Naive thymus-derived CD8-positive, alpha-beta T cell (primary cell): Measurements from ENCODE around the gene LHPP. TPM values are rescaled to one million over a fixed set of nuclear protein-coding genes. Genes with fewer than 3 reads are reported as not detected.

Experiments
- ATAC-seq, 2 donors: fragments of 150-1000 bp; cut with Tn5 transposase in 1 of 2; sonication (Bioruptor Pico), chemical (Tn5 transposase) in 1 of 2; 1 replicate in 1 of 2; 2 replicates in 1 of 2; pipeline ENCODE4 v1.10.0; 2021; ENCODE audit warnings: mild to moderate bottlenecking in 2 of 2, moderate library complexity in 2 of 2
- POLR2A ChIA-PET: fragments of 350-600 bp; sonication (Branson Sonifier 250); formaldehyde crosslinking; loops from one replicate; lab custom pipeline; 2021; ENCODE audit warnings: antibody characterized with exemption; lab: Charles Lee
- DNase-seq, 10 donors: peaks; one replicate each; pipeline versions ENCODE4 v3.0.0 to v3.0.0-alpha.2; 2020 to 2022
- H3K27ac Mint-ChIP-seq, 10 donors: one replicate each; pipeline ENCODE4 v1.8.0; 2020 to 2022; ENCODE audit warnings: mild to moderate bottlenecking in 10 of 10, mixed read lengths in 10 of 10, moderate library complexity in 4 of 10, inconsistent platforms in 1 of 10
- H3K27me3 Mint-ChIP-seq, 5 donors: one replicate each; pipeline ENCODE4 v1.8.0; 2021 to 2022; ENCODE audit warnings: mixed read lengths in 5 of 5
- H3K36me3 Mint-ChIP-seq, 3 donors: one replicate each; pipeline ENCODE4 v1.8.0; 2020 to 2022; ENCODE audit warnings: mixed read lengths in 3 of 3, mild to moderate bottlenecking in 2 of 3, inconsistent platforms in 1 of 3
- H3K4me1 Mint-ChIP-seq, 4 donors: one replicate each; pipeline ENCODE4 v1.8.0; 2021 to 2022; ENCODE audit warnings: mixed read lengths in 4 of 4
- H3K4me3 Mint-ChIP-seq, 10 donors: one replicate each; pipeline ENCODE4 v1.8.0; 2020 to 2022; ENCODE audit warnings: mild to moderate bottlenecking in 10 of 10, mixed read lengths in 10 of 10, moderate library complexity in 6 of 10, inconsistent platforms in 1 of 10
- H3K9me3 Mint-ChIP-seq, 9 donors: one replicate each; pipeline ENCODE4 v1.8.0; 2020 to 2022; ENCODE audit warnings: mixed read lengths in 9 of 9, mild to moderate bottlenecking in 3 of 9, inconsistent platforms in 1 of 9, moderate library complexity in 1 of 9
- polyA plus RNA-seq, 3 donors: library from polyadenylated mRNA; unstranded; fragments of 300-500 nt; fragmentation: Illumina TruSeq; gene quantifications; one replicate each; pipeline ENCODE4 v1.2.3, GENCODE V29; 2021
- total RNA-seq, 8 experiments: library from RNA in 2 of 8; stranded (reverse) in 2 of 8; gene quantifications; one replicate each; pipeline ENCODE4 v1.2.3 and lab custom pipeline; 2021 to 2026

Gene LHPP
- total and polyA plus RNA-seq, 5 experiments from 2014 or later = 18.1 to 27.4 (median 23.3) TPM

DNA sequence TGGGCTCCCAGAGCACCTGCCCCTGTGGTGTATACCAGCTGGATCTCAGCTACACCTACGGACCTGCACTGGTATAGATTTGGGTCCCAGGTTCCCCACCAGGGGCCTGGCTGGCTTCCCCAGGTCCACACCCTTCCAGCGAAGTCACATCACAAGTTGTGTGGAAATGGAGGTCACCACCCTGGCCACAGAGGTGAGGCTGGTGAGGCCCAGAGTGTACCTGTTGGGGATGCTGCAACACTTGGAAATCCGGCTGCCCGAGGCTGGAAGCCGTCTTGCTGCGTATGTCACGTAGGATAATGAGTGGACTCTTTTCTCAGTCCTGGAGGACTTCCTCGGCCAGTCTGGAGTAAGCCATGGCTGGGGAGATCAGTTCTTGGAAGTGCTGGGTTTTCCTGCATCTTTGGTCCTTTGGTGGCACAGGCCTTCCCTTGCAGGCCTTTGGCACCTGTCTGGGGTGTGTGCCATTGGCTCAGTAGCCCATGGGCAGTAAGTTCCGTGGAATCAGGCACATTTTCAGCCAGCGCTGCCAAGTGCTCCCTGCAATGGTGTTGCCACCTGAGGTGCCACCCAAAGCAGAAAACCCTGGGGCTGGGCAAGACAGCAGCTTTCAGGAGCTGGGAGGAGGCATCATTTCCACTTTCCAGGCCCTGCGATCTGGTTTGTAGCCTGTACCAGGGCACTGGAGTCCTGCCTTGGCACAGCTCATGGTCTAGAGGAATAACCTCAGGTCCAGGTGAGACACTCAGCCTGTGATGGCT lies 97.9 kb downstream of the LHPP start:
- Mint-ChIP-seq H3K27ac (no peak overlapping the region), H3K4me1 (peaks cover 0 to 8% (median 0%) of the 10 kb centered on the region in 4 donors), H3K9me3 (peaks cover 0 to 8% (median 0%) of the 10 kb centered on the region in 9 donors), H3K36me3 (peaks cover 0 to 13% (median 4%) of the 10 kb centered on the region in 3 donors), H3K4me3 (no peak overlapping the region), H3K27me3 (no peaks in the 10 kb centered on the region)
- no peak for ATAC-seq
- peak in 1 of 10 donors; percentile 49 for DNase-seq
- POLR2A ChIA-PET = no interaction called here

DNA sequence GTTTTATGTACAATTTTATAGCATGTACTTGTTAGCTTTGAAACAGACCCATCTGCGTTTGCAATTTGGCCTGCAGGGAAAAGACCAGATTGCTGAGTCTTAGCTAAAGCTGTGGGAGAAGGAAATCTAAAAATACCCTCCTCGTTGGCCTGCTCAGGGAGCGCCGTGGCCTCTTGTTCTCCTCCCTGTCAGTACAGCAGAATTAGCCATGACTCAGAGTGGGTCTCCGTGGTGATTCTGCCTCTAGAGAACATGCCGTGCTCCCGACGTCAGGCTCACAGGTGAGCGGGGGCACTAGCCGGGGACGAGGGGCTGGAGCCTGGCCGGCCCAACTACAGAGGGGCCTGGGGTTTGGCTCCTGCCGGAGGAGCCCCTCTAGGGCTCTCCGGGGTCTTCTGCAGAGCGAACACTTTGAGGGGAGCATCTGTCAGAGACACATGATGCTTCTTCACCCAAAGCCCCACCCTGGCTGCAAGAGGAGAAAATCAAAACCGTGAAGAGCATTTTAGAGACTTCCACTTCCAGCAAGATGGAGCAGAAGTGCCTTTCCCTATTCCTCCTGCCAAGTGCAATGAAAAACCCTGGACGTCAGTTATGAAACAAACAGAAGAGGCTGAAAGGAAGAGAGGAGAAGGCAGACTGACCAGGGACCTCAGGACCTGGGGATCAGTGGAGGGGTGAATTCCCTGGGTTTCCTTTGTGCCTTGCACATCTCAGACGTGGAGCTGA lies 98.9 kb downstream of the LHPP start:
- POLR2A ChIA-PET = no interaction called here
- Mint-ChIP-seq H3K9me3 (peaks cover 0 to 8% (median 0%) of the 10 kb centered on the region in 9 donors), H3K27me3 (no peaks in the 10 kb centered on the region), H3K27ac (no peak overlapping the region), H3K4me3 (no peak overlapping the region), H3K36me3 (peaks cover 0 to 13% (median 4%) of the 10 kb centered on the region in 3 donors), H3K4me1 (peaks cover 0 to 8% (median 0%) of the 10 kb centered on the region in 4 donors)
- DNase-seq (no peak), ATAC-seq (no peak)

DNA sequence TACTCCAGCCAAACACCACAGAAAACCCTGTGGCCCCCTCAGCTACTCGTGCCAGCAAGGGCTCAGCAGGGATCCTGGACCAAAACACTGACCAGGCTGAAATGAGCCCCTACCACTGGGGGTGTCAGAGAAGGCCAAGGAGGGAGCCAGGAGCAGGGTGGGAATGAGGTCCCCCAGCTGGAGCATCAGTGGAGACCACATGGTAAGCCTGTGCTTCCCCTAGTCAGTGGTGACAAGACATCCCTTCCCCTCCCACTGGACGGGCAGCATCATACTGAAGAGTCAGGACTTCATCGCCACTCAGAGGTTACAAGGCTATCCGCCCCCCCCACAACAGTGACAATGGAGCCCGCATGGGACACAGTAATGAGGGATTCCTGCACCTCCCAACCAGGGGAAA lies 99.6 kb downstream of the LHPP start:
- H3K9me3 Mint-ChIP-seq = peaks cover 0 to 8% (median 0%) of the 10 kb centered on the region in 9 donors
- no peak overlapping the region for H3K4me3 Mint-ChIP-seq
- no peak for ATAC-seq
- peak overlapping the region in 1 of 10 donors; percentile 71 for H3K27ac Mint-ChIP-seq
- H3K4me1 Mint-ChIP-seq = peaks cover 0 to 9% (median 0%) of the 10 kb centered on the region in 4 donors
- peaks cover 0 to 12% (median 4%) of the 10 kb centered on the region in 3 donors for H3K36me3 Mint-ChIP-seq
- peak in 1 of 10 donors; percentile 46 for DNase-seq
- POLR2A ChIA-PET = no interaction called here
- H3K27me3 Mint-ChIP-seq = no peaks in the 10 kb centered on the region

DNA sequence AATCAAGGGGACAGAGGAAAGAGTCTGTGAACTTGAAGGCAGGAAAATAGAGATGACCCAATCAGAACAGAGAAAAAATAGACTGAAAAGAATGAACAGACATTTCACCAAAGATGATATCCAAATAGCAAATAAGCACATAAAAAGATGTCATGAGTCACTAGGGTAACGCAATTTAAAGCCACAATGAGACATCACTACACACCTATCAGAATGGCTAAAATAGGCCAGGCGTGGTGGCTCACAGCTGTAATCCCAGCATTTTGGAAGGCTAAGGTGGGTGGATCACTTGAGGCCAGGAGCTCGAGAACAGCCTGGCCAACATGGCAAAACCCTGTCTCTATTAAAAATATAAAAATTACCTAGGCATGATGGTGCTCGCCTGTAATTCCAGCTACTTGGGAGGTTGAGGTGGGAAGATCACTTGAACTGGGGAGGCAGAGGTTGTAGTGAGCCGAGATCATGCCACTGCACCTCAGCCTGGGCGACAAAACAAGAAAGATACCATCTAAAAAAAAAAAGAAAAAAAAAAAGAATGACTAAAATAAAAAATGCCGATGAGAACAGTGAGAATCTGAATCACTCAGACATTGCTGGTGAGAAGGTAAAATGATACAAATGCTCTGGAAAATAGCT lies 100.9 kb downstream of the LHPP start:
- DNase-seq = no peak
- Mint-ChIP-seq H3K4me1 (peaks cover 0 to 10% (median 0%) of the 10 kb centered on the region in 4 donors), H3K36me3 (peaks cover 0 to 6% (median 4%) of the 10 kb centered on the region in 3 donors), H3K9me3 (peaks cover 0 to 8% (median 0%) of the 10 kb centered on the region in 9 donors), H3K27me3 (no peaks in the 10 kb centered on the region), H3K27ac (peak overlapping the region in 1 of 10 donors; percentile 71), H3K4me3 (no peak overlapping the region)
- POLR2A ChIA-PET = no interaction called here
- no peak for ATAC-seq

DNA sequence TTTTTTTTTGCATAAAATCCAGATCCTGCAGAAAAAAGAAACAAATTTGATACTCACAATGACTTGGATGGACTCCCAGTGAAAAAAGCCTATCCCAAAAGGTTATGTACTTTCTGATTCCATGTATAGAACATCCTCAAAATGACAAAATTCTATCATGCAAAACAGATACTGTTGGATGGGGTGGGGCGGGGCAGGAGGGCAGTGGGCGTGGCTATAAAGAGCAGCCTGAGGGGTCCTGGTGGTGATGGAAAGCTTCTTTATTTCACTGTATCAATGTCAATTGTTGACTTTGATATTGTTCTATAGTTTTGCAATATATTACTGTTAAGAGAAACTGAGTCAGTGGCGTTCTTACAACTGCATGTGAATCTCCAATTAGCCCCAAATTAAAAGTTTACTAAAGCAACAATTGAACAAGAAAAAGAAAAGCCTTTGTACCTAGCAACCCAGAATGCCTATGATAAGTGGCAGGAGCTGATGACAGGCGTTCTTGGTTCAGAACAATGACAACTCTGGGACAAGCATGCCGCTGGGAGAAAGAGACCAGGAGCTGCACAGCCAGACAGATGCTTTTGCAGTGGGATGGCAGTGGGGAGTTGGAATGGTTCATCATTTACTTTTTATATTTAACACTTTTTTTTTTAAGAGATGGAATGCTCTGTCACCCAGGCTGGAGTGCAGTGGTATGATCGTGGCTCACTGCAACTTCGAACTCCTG lies 101.9 kb downstream of the LHPP start:
- ATAC-seq = no peak
- Mint-ChIP-seq H3K9me3 (peaks cover 0 to 8% (median 0%) of the 10 kb centered on the region in 9 donors), H3K27ac (peak overlapping the region in 1 of 10 donors; percentile 34), H3K27me3 (no peaks in the 10 kb centered on the region), H3K4me3 (no peak overlapping the region), H3K36me3 (peaks cover 0 to 6% (median 4%) of the 10 kb centered on the region in 3 donors), H3K4me1 (peaks cover 0 to 10% (median 0%) of the 10 kb centered on the region in 4 donors)
- DNase-seq = no peak
- POLR2A ChIA-PET = interaction anchor here (1.0 kb wide), 1 partner anchor 48 kb away, joined by 3 read pairs; no protein-coding TSS in a partner anchor

DNA sequence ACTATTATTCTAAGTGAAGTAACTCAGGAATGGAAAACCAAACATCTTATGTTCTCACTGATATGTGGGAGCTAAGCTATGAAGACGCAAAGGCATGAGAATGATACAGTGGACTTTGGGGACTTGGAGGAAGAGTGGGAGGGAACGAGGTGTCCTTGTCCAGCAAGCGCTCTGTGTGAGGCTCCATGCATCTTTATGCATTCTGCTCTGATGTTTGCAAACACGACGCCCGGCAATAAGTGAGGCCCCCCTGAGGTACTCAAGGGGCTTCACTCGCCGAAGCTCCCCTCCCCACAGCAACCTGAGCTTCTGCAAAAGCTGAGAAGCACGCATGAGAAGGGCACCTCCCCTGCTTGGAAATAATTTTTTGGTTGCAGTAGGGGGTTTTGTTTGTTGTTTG lies 103.3 kb downstream of the LHPP start:
- H3K4me3 Mint-ChIP-seq = no peak overlapping the region
- POLR2A ChIA-PET = no interaction called here
- H3K27ac Mint-ChIP-seq = no peak overlapping the region
- no peak for DNase-seq
- H3K9me3 Mint-ChIP-seq = peaks cover 0 to 8% (median 0%) of the 10 kb centered on the region in 9 donors
- peaks cover 0 to 17% (median 0%) of the 10 kb centered on the region in 4 donors for H3K4me1 Mint-ChIP-seq
- H3K27me3 Mint-ChIP-seq = no peaks in the 10 kb centered on the region
- H3K36me3 Mint-ChIP-seq = peaks cover 0 to 6% (median 4%) of the 10 kb centered on the region in 3 donors
- ATAC-seq = no peak

DNA sequence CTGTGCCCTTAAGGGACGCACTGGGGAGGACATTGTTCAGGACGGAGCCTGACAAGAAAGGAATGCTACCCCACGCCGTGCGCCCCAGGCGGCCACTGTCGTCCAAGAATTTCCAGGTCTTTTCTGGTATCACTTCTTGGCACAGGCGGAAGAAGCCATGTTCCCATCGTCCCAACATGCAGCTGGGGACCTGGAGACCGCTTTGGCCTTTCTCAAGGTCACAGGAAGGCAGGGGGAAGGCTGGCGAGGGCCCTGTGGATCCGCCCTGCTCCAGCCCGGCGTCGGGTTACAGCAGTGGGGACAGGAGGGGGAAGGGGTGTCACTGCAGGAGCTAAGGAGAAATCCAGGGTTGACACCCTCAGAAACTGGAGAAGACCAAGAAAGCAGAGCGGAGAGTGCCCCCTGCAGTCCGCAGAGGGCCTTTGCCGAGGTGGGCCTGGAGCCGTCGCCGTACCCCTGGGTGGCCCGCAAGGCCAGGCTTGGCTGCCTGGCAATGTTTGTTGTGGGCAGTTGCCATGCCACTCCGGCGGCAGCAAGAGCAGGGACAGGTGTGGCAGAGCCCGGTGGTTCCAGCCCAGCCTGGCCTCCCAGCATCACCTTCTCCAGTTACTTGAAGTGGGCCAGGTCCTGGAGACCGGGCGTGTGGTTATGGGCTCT lies 104.1 kb downstream of the LHPP start:
- POLR2A ChIA-PET = no interaction called here
- Mint-ChIP-seq H3K36me3 (peaks cover 0 to 4% (median 2%) of the 10 kb centered on the region in 3 donors), H3K27me3 (no peaks in the 10 kb centered on the region), H3K9me3 (peaks cover 0 to 8% (median 0%) of the 10 kb centered on the region in 9 donors), H3K4me1 (peaks cover 0 to 21% (median 0%) of the 10 kb centered on the region in 4 donors), H3K4me3 (no peak overlapping the region), H3K27ac (no peak overlapping the region)
- ATAC-seq = no peak
- peak in 1 of 10 donors; percentile 32 for DNase-seq

DNA sequence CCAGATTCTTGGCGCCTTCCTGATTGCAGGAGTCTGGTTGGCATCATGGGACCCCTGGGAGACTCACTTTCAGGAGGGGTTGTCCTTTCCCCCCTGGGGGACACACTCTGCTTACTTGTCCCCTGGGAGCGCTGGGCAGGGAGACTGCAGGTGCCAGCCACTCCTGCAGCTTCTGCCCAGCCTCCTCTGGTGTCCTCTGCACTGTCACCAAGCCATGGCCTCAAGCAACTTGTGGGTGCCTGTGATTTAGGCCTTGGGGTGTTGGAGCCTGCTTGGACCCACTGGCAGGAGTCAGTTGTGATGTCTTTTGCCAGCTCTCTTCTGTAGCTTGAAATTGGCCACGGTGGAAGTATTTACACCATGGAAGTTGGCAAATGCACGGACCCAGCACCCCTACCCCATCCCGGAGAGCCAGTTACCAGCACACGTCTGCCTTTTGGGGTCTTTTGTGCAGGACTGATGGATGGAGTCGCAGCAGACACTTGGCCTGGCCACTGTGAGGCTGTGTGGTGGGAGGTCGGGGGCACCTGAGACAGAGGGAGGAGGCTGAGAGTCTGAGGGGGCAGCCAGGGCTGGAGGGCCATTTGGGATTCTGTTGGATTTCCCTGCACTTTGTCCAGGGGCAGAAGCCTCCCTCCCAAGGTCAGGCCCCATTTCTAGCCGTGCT lies 104.7 kb downstream of the LHPP start:
- POLR2A ChIA-PET = no interaction called here

DNA sequence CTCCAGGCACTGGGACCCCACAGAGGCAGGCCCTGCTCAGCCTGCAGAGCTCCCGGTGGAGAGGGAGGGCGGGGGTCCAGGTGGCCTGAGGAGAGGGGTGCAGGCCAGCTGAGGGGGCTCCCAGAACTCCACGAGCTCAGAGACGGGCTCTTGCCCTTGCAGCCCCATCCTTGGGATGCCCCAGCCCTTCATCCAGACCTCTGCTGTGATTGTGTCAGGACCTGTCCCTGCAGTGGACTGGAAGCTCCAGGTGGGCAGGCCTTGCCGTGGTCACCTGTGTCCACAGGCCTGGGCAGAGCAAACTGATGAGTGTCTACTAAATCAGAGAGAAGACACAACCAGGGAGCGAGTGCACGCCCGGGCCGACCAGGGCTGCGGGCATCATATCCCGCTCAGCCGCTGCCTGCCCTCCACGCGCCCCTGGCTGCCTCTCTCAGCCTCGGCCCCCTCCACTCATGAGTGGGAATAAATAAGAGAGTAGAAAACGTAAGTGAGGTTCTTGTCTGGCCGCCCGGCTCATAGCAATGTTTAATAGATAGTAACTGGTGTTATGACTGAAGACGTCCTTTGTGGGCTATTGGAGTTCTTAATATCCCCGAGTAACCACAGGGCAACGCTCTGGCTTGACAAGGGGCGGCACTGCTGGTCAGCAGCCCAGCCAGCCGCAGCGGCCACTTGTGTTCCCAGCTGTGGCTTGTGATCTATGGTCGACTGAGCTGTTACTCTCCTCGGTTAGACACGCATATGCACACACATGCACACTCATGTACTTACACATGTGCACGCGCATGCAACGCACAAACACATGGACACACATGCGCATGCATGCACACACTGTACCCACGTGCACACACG lies 105.6 kb downstream of the LHPP start:
- DNase-seq (peak in 1 of 10 donors; percentile 34), ATAC-seq (no peak)
- Mint-ChIP-seq H3K36me3 (no peaks in the 10 kb centered on the region), H3K27me3 (no peaks in the 10 kb centered on the region), H3K4me3 (no peak overlapping the region), H3K27ac (no peak overlapping the region), H3K9me3 (no peaks in the 10 kb centered on the region), H3K4me1 (peaks cover 0 to 24% (median 0%) of the 10 kb centered on the region in 4 donors)
- POLR2A ChIA-PET = no interaction called here

More for the DNA sequence above, 104.7 kb downstream of the LHPP start:
- ATAC-seq (no peak), DNase-seq (peak in 1 of 10 donors; percentile 45)
- peaks cover 0 to 4% (median 0%) of the 10 kb centered on the region in 3 donors for H3K36me3 Mint-ChIP-seq
- no peak overlapping the region for H3K27ac Mint-ChIP-seq
- peaks cover 0 to 24% (median 0%) of the 10 kb centered on the region in 4 donors for H3K4me1 Mint-ChIP-seq
- H3K27me3 Mint-ChIP-seq = no peaks in the 10 kb centered on the region
- H3K9me3 Mint-ChIP-seq = peaks cover 0 to 8% (median 0%) of the 10 kb centered on the region in 9 donors
- no peak overlapping the region for H3K4me3 Mint-ChIP-seq

DNA sequence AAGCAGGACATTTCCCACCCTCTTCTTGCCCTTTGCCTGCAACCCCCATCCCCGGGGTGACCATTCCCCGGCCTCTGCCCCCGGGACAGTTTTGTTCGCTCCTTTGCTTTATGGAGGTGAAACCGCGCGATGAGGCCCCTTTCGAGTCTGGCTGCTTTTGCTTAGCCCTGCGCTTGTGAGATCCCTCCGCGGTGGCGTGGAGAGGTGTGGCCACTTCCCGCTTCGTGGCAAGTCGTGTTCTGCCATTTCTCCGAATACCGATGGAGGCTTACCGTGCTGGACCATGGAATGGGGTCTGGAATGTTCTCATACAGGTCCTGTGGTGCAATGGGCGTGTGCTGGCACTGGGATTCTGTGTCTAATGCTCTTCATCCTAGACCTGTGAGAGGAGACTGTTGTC lies 106.7 kb downstream of the LHPP start:
- H3K4me3 Mint-ChIP-seq = no peak overlapping the region
- H3K27me3 Mint-ChIP-seq = no peaks in the 10 kb centered on the region
- DNase-seq (peak in 1 of 10 donors; percentile 45), ATAC-seq (no peak)
- H3K36me3 Mint-ChIP-seq = no peaks in the 10 kb centered on the region
- POLR2A ChIA-PET = no interaction called here
- no peak overlapping the region for H3K27ac Mint-ChIP-seq
- no peaks in the 10 kb centered on the region for H3K9me3 Mint-ChIP-seq
- peaks cover 0 to 22% (median 0%) of the 10 kb centered on the region in 4 donors for H3K4me1 Mint-ChIP-seq
